SK-N-MC (cell line): ENCODE measurements around the gene OPA1.
"Not testable (repeated sequence)": the region's sequence is repeated elsewhere in the genome, so short reads cannot be mapped to it uniquely, and the experiment has no call there.

Experiments
- DNase-seq: peaks from one replicate; pipeline ENCODE4 v3.0.0-alpha.2; 2011; ENCODE audit warnings: low read depth, low spot score
- H3K27ac ChIP-seq: fragments of 200-600 bp; sonication (generic); 2 replicates; pipeline ENCODE4 v1.5.1; 2016; ENCODE audit warnings: mixed run types
- H3K36me3 ChIP-seq: fragments of 200-600 bp; sonication (generic); 2 replicates; pipeline ENCODE4 v1.6.1; 2017; ENCODE audit warnings: antibody characterized with exemption, low read length, mixed read lengths; ENCODE audit not compliant: insufficient read depth
- H3K4me3 ChIP-seq: fragments of 200-600 bp; sonication (generic); 2 replicates; pipeline ENCODE4 v1.5.1; 2016
- H3K9ac ChIP-seq: fragments of 200-600 bp; sonication (generic); 2 replicates; pipeline ENCODE4 v1.8.0; 2017; ENCODE audit warnings: mixed run types, mixed read lengths; ENCODE audit not compliant: insufficient read length
- H3K9me3 ChIP-seq: fragments of 200-600 bp; sonication (generic); 2 replicates; pipeline ENCODE4 v1.6.1; 2017; ENCODE audit warnings: low read depth, mild to moderate bottlenecking, antibody characterized with exemption, low read length, moderate library complexity, mixed read lengths
- EZH2 ChIP-seq: fragments of 200-600 bp; sonication (generic); IDR thresholded peaks from one replicate; pipeline ENCODE4 v1.6.1; 2017; ENCODE audit warnings: antibody characterized with exemption
- FOXP2 ChIP-seq: optimal IDR thresholded peaks from 2 replicates; pipeline ENCODE3; 2011; ENCODE audit warnings: mild to moderate bottlenecking, moderate library complexity; ENCODE audit not compliant: insufficient read depth; ENCODE audit errors: extremely low read length, control extremely low read depth
- POLR2AphosphoS5 ChIP-seq: IDR thresholded peaks from 2 replicates; pipeline ENCODE4 v1.6.1; 2012; ENCODE audit warnings: mild to moderate bottlenecking, low read depth, low read length, borderline replicate concordance

OPA1 gene

DNA sequence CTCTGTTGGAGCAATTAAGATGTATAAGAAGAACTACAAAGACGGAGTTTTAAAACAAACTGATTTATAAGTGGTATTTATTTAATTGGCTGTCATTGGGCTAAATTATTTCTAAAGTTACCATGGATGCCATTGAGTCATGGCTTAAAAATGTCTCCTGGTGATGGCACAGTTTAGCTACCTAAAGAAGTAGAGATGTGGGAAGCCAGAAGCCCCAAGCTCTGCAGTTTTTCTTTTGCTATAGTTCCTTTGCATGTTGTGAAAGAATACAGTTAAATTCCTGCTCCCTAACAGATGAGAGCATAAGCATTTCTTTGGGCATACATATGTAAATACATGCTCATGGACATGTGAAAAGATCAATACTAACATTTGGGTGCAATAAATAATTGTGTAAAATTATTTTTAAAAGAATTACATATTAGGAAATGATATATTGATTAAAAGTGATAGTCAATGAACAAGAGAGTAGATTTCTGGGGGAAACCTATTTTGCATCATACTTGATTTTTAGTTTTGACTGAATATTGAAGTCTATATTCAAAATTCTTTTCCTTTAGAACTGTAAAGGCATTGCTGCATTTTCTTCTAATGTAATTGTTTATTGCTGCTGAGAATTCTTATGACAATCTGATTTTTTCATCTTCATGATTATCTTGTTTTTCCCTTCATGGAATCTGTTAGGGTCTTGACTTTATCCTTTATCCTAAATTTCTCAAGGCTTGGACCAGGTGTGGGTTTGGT lies 2.1 kb downstream of the OPA1 start:
- Histone ChIP-seq H3K9me3 (no peaks in the 10 kb centered on the region), H3K4me3 (peak overlapping the region; percentile 96), H3K27ac (no peak overlapping the region), H3K36me3 (peaks cover 34% of the 10 kb centered on the region), H3K9ac (peak overlapping the region; percentile 14)
- no peak for TF ChIP-seq FOXP2
- TF ChIP-seq POLR2AphosphoS5 = no peak
- no peak for TF ChIP-seq EZH2
- DNase-seq = no peak

DNA sequence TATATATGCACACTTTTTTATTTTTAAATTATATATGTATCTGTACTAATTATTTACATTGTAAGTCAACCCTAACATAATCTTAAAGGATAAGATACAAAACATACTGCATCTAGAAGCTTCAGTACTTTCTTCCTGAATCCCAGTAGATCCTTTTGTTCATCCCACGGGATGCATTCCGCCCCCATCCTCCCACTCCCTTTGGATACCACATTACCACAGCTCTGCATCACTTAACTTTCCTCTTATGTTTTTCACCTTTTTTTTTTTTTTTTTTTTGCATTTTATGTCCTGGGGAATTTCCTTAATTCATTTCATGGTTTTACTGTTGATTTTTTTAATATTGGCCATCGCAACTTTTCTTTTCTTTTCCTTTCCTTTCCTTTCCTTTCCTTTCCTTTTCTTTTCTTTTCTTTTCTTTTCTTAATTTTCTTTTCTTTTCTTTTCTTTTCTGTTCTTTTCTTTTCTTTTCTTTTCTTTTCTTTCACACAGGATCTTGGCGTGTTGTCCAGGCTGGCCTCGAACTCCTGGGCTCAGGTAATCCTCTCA lies 3.0 kb downstream of the OPA1 start:
- no peak for DNase-seq
- peaks cover 43% of the 10 kb centered on the region for H3K36me3 ChIP-seq
- H3K9ac ChIP-seq = no peak overlapping the region
- H3K9me3 ChIP-seq = no peaks in the 10 kb centered on the region
- H3K4me3 ChIP-seq = no peak overlapping the region
- no peak overlapping the region for H3K27ac ChIP-seq
- no peak for TF ChIP-seq EZH2
- TF ChIP-seq FOXP2 = no peak
- TF ChIP-seq POLR2AphosphoS5 = no peak

DNA sequence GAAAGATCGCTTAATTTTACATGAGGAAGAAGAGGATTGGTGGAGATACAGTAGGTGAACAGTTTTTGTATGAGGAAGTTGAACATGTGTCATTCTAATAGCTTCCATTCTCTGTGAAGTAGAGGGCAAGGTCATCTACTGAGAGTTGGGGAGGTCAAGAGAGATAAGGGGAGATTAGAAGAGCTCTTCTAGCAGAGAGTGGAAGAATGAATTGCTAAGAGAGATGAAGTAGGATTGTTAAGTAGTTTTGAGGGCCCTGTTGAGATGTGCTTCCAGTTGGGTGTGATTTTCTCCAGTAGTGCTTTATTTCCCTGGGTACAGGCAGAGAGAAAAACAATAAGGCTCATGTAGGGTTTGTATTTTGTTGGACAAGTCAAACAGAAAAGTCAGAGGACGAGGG lies 5.2 kb downstream of the OPA1 start:
- Histone ChIP-seq H3K36me3 (peaks cover 59% of the 10 kb centered on the region), H3K27ac (no peak overlapping the region), H3K4me3 (no peak overlapping the region), H3K9ac (no peak overlapping the region), H3K9me3 (no peaks in the 10 kb centered on the region)
- no peak for DNase-seq
- TF ChIP-seq POLR2AphosphoS5 (no peak), EZH2 (no peak), FOXP2 (no peak)

DNA sequence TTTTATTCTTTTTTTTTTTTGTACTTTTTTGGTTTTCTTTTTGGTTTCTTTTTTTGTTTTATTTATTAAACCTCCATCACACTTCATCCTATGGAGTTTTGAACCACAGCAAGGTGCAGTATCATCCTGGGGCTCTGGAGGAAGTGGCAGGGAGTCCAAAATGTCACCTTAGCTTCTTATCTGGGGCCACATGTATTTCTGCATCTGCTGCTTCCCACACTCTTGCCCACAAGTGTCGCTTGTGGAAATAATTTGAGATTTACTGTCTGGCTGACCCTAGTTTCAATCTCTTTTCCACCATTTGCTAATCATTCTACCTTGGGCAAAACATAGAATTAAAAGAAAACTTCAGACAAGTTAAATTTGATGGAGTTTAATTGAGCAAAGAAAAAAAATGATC lies 6.4 kb downstream of the OPA1 start:
- H3K9ac ChIP-seq = no peak overlapping the region
- DNase-seq = no peak
- no peak overlapping the region for H3K4me3 ChIP-seq
- no peaks in the 10 kb centered on the region for H3K9me3 ChIP-seq
- TF ChIP-seq EZH2 = no peak
- TF ChIP-seq POLR2AphosphoS5 = no peak
- no peak for TF ChIP-seq FOXP2
- no peak overlapping the region for H3K27ac ChIP-seq
- peaks cover 59% of the 10 kb centered on the region for H3K36me3 ChIP-seq

DNA sequence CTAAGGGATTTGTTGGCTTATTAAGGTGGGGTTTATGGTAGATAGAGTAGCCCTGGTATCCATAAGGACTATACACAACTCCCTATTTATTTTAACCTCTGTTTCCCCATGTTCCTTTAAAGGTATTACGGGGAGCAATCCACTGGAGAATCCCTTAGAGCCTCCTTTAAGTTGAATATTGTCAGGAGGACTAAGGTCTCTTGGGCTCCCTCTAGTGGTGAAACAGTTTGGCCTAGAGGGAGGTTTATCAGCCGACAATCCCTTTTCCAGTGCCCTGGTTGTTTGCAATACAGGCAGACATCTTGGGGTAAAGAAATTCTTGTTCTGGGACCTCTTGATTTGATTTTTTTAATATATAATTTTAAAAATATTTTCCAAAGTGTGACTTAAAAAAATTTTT lies 12.9 kb downstream of the OPA1 start:
- Histone ChIP-seq H3K9ac (no peak overlapping the region), H3K4me3 (no peak overlapping the region), H3K9me3 (no peaks in the 10 kb centered on the region), H3K36me3 (peaks cover 17% of the 10 kb centered on the region), H3K27ac (no peak overlapping the region)
- no peak for TF ChIP-seq FOXP2
- no peak for TF ChIP-seq EZH2
- no peak for TF ChIP-seq POLR2AphosphoS5
- DNase-seq = peak; percentile 56

DNA sequence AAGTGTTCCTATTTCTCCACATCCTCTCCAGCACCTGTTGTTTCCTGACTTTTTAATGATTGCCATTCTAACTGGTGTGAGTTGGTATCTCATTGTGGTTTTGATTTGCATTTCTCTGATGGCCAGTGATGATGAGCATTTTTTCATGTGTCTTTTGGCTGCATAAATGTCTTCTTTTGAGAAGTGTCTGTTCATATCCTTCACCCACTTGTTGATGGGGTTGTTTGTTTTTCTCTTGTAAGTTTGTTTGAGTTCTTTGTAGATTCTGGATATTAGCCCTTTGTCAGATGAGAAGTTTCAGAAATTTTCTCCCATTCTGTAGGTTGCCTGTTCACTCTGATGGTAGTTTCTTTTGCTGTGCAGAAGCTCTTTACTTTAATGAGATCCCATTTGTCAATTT lies 13.9 kb downstream of the OPA1 start:
- not testable (repeated sequence) for H3K27ac ChIP-seq, H3K4me3 ChIP-seq, H3K9ac ChIP-seq, DNase-seq, H3K9me3 ChIP-seq
- H3K36me3 ChIP-seq = peaks cover 15% of the 10 kb centered on the region

DNA sequence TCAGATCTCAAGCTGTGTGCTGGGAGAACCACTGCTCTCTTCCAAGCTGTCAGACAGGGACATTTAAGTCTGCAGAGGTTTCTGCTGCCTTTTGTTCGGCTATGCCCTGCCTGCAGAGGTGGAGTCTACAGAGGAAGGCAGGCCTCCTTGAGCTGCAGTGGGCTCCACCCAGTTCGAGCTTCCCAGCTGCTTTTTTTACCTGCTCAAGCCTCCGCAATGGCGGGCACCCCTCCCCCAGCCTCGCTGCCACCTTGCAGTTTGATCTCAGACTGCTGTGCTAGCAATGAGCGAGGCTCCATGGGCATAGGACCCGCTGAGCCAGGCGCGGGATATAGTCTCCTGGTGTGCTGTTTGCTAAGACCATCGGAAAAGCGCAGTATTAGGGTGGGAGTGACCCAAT lies 17.5 kb downstream of the OPA1 start:
- H3K4me3 ChIP-seq, H3K9me3 ChIP-seq, DNase-seq: not testable (repeated sequence)

DNA sequence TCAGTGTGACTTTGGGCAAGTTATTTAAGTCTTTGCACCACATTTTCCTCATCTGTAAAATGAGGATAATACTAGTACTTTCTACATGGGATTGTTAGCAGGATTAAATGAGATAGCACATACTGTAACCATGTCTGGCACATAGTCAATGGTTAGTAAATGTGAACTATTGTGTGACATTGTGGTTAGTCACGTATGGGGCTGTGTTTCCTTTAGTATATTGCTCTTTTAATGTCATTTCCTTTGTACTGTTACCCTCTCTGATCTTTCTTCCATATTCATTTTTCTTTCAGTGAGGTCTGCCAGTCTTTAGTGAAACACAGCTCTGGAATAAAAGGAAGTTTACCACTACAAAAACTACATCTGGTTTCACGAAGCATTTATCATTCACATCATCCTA lies 21.4 kb downstream of the OPA1 start:
- Histone ChIP-seq H3K4me3 (no peak overlapping the region), H3K9ac (no peak overlapping the region), H3K9me3 (peaks cover 6% of the 10 kb centered on the region; the same call in 1 of the 2 replicates), H3K27ac (no peak overlapping the region), H3K36me3 (peaks cover 55% of the 10 kb centered on the region)
- no peak for DNase-seq
- no peak for TF ChIP-seq POLR2AphosphoS5
- no peak for TF ChIP-seq FOXP2
- TF ChIP-seq EZH2 = no peak

More for the DNA sequence above, 17.5 kb downstream of the OPA1 start:
- not testable (repeated sequence) for H3K9ac ChIP-seq, H3K27ac ChIP-seq
- H3K36me3 ChIP-seq = peaks cover 25% of the 10 kb centered on the region

DNA sequence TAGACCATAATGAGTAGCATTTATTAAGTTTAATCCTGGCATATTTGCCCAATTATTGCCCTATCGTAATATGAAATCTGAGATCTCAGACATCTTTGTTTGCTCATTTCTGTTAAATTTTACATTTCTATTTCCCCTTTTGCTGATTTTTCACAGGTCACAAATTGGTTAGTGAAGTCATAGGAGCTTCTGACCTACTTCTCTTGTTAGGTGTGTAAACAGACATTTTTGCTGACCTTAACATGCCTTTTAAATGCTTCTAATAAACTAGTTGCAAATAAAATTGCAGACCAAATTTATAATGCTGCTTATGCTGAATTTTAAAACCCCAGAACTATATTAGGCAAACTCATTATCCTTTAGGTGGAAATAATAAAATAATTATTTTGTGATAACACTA lies 24.6 kb downstream of the OPA1 start:
- H3K9me3 ChIP-seq = no peaks in the 10 kb centered on the region
- TF ChIP-seq POLR2AphosphoS5 = no peak
- no peak for TF ChIP-seq EZH2
- TF ChIP-seq FOXP2 = no peak
- DNase-seq = no peak
- peaks cover 62% of the 10 kb centered on the region for H3K36me3 ChIP-seq
- no peak overlapping the region for H3K27ac ChIP-seq
- H3K4me3 ChIP-seq = no peak overlapping the region
- H3K9ac ChIP-seq = no peak overlapping the region
